ENCODE data around the gene GALNS.

Gene GALNS

DNA sequence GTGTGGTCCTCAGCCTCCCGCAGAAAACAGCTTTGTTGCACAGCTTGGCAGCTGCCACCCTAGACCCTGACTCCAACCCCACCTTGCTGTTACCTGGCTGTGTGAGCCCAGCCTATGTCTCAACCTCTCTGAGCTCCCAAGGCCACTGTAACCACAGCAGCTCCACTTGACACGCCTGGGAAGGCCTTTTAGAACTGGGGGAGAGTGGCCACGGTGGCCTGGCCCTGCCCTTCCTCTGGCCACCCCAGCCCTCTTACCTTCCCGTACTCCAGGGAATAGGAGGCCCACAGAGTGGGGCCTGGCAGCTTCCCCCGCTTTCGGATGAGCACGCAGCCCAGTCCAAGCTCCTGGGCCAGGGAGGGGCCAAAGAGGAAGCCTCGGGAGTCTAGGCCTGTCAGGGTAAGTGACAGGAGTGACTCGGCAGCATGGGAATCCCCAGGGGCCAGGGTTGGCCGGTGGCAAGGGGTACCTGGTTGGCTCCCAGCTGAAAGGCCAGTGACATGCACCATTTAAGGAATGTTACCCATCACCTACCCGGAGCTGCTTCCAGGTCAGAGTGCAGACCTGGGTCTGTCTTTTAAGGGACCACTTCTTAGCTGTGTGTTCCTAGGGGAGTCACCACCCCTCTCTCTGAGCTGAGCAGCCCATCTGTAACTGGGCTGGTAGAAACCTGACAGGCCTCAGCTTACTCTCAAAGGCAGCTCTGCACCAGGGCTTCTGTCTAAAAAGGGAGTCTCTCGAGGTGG is 46.4 kb downstream of the GALNS start:
- Mint-ChIP-seq H3K4me3 (peak overlapping the region; percentile 95), H3K27ac (peak overlapping the region; percentile 80 to 94 (median 94)), H3K27me3 (ENCODE audit: low read depth) (no peaks in the 10 kb centered on the region), H3K36me3 (ENCODE audit: low read depth) (peaks cover 5% of the 10 kb centered on the region), H3K9me3 (no peaks in the 10 kb centered on the region), H3K4me1 (no peaks in the 10 kb centered on the region)
- TF ChIP-seq, protein P1, sequence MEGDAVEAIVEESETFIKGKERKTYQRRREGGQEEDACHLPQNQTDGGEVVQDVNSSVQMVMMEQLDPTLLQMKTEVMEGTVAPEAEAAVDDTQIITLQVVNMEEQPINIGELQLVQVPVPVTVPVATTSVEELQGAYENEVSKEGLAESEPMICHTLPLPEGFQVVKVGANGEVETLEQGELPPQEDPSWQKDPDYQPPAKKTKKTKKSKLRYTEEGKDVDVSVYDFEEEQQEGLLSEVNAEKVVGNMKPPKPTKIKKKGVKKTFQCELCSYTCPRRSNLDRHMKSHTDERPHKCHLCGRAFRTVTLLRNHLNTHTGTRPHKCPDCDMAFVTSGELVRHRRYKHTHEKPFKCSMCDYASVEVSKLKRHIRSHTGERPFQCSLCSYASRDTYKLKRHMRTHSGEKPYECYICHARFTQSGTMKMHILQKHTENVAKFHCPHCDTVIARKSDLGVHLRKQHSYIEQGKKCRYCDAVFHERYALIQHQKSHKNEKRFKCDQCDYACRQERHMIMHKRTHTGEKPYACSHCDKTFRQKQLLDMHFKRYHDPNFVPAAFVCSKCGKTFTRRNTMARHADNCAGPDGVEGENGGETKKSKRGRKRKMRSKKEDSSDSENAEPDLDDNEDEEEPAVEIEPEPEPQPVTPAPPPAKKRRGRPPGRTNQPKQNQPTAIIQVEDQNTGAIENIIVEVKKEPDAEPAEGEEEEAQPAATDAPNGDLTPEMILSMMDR (IDR thresholded peaks at IDR 0.05; ENCODE audit: unreplicated experiment in 3 of 3), result no peak

DNA sequence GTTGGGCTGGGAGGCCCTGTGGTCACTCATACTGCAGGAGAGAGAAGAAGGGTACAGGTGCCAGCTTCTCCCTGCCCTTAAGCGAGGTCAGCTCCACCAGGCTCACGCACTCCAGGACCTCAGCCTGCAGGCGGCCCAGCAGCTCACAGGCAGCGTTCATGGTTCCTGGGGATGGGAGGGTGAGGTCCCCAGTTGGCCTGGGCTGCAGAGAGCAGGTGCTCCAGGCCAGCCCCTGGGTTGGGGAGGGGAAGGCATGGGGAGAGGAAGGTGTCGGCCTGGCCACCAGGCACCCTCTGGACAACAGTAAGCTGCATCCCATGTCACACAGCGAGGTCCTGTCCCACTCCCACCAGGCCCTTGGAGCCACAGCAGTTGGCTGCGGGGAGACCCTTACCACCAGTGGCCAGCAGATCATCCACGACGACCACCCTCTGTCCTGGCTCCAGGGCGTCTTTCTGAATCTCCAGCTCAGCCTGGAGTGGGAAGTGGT is 47.0 kb downstream of the GALNS start:
- no peaks in the 10 kb centered on the region for H3K9me3 Mint-ChIP-seq
- peak overlapping the region; percentile 62 to 95 (median 95) for H3K4me3 Mint-ChIP-seq

DNA sequence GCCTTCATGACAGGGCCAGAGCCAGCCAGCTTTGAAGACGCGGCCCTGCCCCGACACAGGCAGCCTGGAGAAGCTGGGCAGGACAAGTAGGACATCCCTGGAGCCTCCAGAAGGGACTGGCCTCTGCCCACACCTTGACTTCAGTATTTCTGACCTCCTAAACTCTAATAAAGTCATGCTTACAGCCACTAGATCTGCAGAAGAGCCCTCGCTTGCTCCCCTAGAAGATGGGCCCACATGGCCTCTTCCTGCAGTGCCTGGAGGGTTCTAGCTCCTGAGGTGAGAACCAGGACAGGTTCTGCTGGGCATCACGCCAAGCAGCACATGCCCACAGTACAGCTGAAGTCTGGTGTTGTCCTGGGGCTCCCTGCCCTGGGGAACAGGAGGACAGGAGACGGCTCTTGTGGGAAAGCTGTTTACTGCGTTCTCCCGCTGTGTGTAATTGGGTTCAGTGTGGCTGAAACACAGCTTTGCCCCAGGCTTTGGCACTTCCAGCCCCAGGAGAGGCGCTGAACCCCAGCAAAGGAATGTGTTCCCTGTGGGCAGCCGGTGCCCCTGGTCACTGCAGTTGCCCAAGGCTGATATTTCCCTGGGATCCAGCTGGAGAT is 47.6 kb downstream of the GALNS start:
- H3K4me3 Mint-ChIP-seq, result peak overlapping the region; percentile 19 to 66 (median 62)

More for the DNA sequence above, 47.0 kb downstream of the GALNS start:
- H3K27me3 Mint-ChIP-seq (ENCODE audit: low read depth), result no peaks in the 10 kb centered on the region
- no peaks in the 10 kb centered on the region for H3K4me1 Mint-ChIP-seq
- H3K36me3 Mint-ChIP-seq (ENCODE audit: low read depth), result peaks cover 5% of the 10 kb centered on the region
- no peak overlapping the region for H3K27ac Mint-ChIP-seq
- TF ChIP-seq, protein P1 (IDR thresholded peaks at IDR 0.05; ENCODE audit: unreplicated experiment in 3 of 3), result no peak

DNA sequence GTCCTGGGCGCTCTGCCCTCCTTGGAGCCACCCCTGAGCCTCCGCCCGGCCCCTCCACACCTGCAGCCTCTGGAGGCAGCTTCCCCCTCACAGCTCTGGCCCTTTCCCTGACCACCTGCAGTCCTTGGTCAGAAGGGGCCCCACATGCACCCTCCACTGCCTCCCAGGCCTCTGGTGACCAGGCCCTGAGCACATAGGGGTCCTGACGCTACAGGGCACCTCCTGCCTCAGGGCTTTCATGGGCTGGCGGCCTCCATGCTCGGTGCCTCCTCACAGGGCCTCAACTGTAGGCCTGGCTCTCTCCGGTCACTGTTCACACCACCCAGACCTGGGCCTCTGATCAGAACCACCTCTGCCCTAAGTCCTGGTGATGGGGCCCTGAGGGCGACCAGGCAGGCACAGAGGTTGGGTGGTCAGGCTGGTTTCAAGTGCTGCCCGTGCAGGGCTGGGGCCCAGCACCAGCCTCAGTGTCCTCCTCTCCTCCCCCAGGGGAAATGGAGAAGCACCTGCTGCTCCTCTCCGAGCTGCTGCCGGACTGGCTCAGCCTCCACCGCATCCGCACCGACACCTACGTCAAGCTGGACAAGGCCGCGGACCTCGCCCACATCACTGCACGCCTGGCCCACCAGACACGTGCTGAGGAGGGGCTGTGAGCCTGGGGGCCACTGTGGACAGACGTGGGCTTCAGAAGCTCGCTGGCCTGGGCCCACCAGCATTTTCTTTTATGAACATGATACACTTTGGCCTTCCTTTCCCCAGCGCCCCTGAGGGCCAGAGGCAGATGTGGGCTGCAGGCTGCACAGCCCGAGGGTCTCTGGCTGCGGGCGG is 48.9 kb downstream of the GALNS start:
- no peaks in the 10 kb centered on the region for H3K9me3 Mint-ChIP-seq
- peak overlapping the region; percentile 29 to 65 (median 37) for H3K4me3 Mint-ChIP-seq
- peaks cover 5% of the 10 kb centered on the region for H3K36me3 Mint-ChIP-seq (ENCODE audit: low read depth)
- no peaks in the 10 kb centered on the region for H3K27me3 Mint-ChIP-seq (ENCODE audit: low read depth)
- TF ChIP-seq, protein P1 (IDR thresholded peaks at IDR 0.05; ENCODE audit: unreplicated experiment in 3 of 3), result no peak
- no peak overlapping the region for H3K27ac Mint-ChIP-seq
- H3K4me1 Mint-ChIP-seq, result no peaks in the 10 kb centered on the region

More for the DNA sequence above, 47.6 kb downstream of the GALNS start:
- H3K27me3 Mint-ChIP-seq (ENCODE audit: low read depth), result no peaks in the 10 kb centered on the region
- H3K36me3 Mint-ChIP-seq (ENCODE audit: low read depth), result peaks cover 5% of the 10 kb centered on the region
- H3K9me3 Mint-ChIP-seq, result no peaks in the 10 kb centered on the region
- H3K4me1 Mint-ChIP-seq, result no peaks in the 10 kb centered on the region
- no peak overlapping the region for H3K27ac Mint-ChIP-seq
- TF ChIP-seq, protein P1 (IDR thresholded peaks at IDR 0.05; ENCODE audit: unreplicated experiment in 3 of 3), result no peak

DNA sequence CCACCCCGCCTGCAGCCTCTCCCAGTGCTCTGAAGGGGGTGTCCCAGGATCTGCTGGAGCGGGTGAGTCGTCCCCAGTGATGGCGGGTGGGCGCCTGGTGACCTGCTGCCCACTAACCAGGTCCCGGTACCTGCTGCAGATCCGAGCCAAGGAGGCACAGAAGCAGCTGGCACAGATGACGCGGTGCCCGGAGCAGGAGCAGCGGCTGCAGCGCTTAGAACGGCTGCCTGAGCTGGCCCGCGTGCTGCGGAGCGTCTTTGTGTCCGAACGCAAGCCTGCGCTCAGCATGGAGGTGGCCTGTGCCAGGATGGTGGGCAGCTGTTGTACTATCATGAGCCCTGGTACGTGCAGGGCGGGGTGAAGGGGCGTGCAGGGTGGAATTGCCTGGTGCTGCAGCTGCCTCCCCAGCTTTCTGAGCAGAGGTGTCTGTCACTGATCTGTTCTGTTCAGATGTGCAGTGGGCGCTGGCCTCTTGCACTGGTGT is 49.6 kb downstream of the GALNS start:
- H3K9me3 Mint-ChIP-seq, result no peaks in the 10 kb centered on the region
- H3K4me1 Mint-ChIP-seq, result no peaks in the 10 kb centered on the region
- TF ChIP-seq, protein P1 (IDR thresholded peaks at IDR 0.05; ENCODE audit: unreplicated experiment in 3 of 3), result no peak
- H3K27ac Mint-ChIP-seq, result no peak overlapping the region
- H3K27me3 Mint-ChIP-seq (ENCODE audit: low read depth), result no peaks in the 10 kb centered on the region
- peaks cover 5% of the 10 kb centered on the region for H3K36me3 Mint-ChIP-seq (ENCODE audit: low read depth)
- peak overlapping the region in 1 of 3 experiments; percentile 65 for H3K4me3 Mint-ChIP-seq
